Measurements from ENCODE around the gene RUFY4. TPM values are rescaled to one million over a fixed set of nuclear protein-coding genes. Genes with fewer than 3 reads are reported as not detected.

The RUFY4 gene
- total RNA-seq, 1 experiment from 2014 or later, result 1.3 TPM

DNA sequence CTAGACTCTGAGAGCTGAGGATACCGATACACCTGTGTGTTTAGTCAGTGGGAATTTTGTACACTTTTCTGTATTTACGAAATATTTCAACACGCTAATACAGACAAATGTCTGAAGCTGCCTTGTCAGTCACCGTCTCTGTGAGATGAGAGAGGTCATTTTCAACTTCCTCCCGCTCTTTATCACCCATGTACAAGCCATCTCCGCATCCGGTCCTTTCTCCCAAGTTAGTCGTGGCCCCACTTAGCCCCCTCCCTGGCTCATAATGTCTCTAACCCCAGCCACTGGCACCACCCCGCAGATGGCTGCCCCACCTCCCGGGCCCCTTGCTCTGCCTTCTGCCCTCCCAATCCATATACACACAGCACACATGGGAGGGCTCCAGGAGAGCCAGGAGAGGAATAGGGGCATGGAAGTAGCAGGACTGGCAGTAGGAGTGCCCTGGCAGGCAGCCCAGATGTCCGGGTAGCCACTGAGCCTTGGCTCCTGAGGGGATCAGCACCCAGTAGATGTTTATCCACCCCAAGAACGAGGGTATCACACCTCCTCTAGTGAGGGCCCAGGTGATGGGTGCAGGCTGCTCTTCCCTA lies 2.0 kb upstream of the RUFY4 start:
- intact Hi-C loops (cut with micrococcal nuclease; ENCODE audit: unreplicated experiment), result no loop called here
- BruUV-seq (replicated peaks), result no TSS peak
- Histone ChIP-seq H3K27ac (ENCODE audit: low read depth, low read length, poor library complexity, severe bottlenecking) (no peak overlapping the region), H3K4me1 (ENCODE audit: insufficient read depth, low read length, poor library complexity, severe bottlenecking) (no peaks in the 10 kb centered on the region), H3K36me3 (ENCODE audit: insufficient read depth, low read length, poor library complexity, severe bottlenecking) (no peaks in the 10 kb centered on the region), H3K27me3 (replicated peaks; ENCODE audit: insufficient read depth, low read depth, low read length, poor library complexity) (no peaks in the 10 kb centered on the region), H3K4me3 (ENCODE audit: low read depth, low read length, poor library complexity, severe bottlenecking) (no peak overlapping the region), H3K9me3 (ENCODE audit: low read depth, low read length, poor library complexity, severe bottlenecking) (no peaks in the 10 kb centered on the region)
- TF ChIP-seq, protein P1, sequence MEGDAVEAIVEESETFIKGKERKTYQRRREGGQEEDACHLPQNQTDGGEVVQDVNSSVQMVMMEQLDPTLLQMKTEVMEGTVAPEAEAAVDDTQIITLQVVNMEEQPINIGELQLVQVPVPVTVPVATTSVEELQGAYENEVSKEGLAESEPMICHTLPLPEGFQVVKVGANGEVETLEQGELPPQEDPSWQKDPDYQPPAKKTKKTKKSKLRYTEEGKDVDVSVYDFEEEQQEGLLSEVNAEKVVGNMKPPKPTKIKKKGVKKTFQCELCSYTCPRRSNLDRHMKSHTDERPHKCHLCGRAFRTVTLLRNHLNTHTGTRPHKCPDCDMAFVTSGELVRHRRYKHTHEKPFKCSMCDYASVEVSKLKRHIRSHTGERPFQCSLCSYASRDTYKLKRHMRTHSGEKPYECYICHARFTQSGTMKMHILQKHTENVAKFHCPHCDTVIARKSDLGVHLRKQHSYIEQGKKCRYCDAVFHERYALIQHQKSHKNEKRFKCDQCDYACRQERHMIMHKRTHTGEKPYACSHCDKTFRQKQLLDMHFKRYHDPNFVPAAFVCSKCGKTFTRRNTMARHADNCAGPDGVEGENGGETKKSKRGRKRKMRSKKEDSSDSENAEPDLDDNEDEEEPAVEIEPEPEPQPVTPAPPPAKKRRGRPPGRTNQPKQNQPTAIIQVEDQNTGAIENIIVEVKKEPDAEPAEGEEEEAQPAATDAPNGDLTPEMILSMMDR (conservative IDR thresholded peaks at IDR 0.05; ENCODE audit: low read depth, low read length), result no peak
- TF ChIP-seq EZH2 (IDR thresholded peaks at IDR 0.05; ENCODE audit: borderline replicate concordance, low read depth, low read length, poor library complexity, severe bottlenecking), result no peak
- ChIA-PET CTCF (interaction anchor here (0.6 kb wide), 1 partner anchor 1348 kb away, joined by 10 read pairs; no protein-coding TSS in a partner anchor), POLR2A (ENCODE audit: low non-redundant PET) (no interaction called here)
- DNase-seq (ENCODE audit: low spot score), result no peak

DNA sequence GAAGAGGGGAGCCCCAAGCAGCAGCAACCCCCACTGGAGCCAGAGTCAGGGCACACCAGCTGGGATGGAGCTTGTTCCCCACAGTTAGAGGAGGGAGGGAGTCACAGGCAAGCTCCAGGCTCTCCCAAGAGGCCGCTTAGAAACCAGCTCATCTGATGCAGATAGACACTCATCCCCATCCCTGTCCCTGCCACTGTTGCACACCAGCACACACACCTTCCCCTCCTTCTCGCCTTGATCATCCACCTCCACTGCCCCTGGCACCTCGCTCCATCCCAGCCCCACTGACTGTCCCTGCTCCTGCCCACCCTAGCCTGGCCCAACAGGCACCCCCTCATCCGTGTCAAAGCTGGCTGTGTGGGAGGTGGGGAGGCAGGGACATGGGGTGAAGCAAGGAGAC lies 1.5 kb upstream of the RUFY4 start:
- Histone ChIP-seq H3K4me1 (ENCODE audit: insufficient read depth, low read length, poor library complexity, severe bottlenecking) (no peaks in the 10 kb centered on the region), H3K4me3 (ENCODE audit: low read depth, low read length, poor library complexity, severe bottlenecking) (no peak overlapping the region), H3K36me3 (ENCODE audit: insufficient read depth, low read length, poor library complexity, severe bottlenecking) (no peaks in the 10 kb centered on the region), H3K9me3 (ENCODE audit: low read depth, low read length, poor library complexity, severe bottlenecking) (no peaks in the 10 kb centered on the region), H3K27me3 (replicated peaks; ENCODE audit: insufficient read depth, low read depth, low read length, poor library complexity) (no peaks in the 10 kb centered on the region), H3K27ac (ENCODE audit: low read depth, low read length, poor library complexity, severe bottlenecking) (no peak overlapping the region)
- no peak for DNase-seq (ENCODE audit: low spot score)
- intact Hi-C loops (cut with micrococcal nuclease; ENCODE audit: unreplicated experiment), result no loop called here
- POLR2A ChIA-PET (ENCODE audit: low non-redundant PET), result no interaction called here
- CTCF ChIA-PET, result interaction anchor here (0.6 kb wide), 1 partner anchor 1349 kb away, joined by 10 read pairs; no protein-coding TSS in a partner anchor
- no peak for TF ChIP-seq EZH2 (IDR thresholded peaks at IDR 0.05; ENCODE audit: borderline replicate concordance, low read depth, low read length, poor library complexity, severe bottlenecking)
- TF ChIP-seq, protein P1 (conservative IDR thresholded peaks at IDR 0.05; ENCODE audit: low read depth, low read length), result no peak
- no TSS peak for BruUV-seq (replicated peaks)

DNA sequence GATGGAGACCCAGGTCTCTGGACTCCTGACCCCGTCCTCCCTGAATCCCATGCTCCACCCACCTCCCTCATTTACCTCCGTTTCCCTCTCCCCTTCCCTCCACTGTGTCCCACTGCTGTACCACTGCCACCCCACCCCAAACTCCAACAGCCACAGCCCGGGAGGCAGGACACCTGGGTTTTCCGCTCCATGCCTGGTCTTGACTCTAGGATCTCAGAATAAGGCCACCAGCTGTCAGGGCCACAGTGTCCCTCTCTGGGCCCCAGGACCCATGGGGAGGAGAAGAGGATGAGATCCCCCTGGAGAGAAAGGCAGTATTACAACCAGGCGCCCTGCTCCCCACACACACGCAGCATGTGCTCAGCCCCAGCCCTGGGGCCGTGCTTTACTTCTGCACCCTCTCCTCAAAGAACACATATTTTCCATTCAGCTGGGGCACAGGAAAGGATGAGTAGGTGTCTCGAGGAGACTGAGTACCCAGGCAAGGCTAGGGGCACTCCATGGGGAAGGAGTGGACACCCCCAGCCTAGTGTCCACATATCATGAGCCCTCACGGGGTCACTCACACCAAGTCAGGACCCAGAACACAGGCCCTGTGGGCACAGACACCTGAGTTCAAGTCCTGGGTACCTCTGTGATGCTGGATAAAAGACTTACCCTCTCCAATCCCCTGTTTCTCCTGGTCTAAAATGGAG lies 700 bp downstream of the RUFY4 start:
- intact Hi-C loops (cut with micrococcal nuclease; ENCODE audit: unreplicated experiment), result loop anchor here (1.0 kb wide), 1 partner anchor 284 kb away; no protein-coding TSS in a partner anchor
- Histone ChIP-seq H3K27me3 (replicated peaks; ENCODE audit: insufficient read depth, low read depth, low read length, poor library complexity) (no peaks in the 10 kb centered on the region), H3K4me3 (ENCODE audit: low read depth, low read length, poor library complexity, severe bottlenecking) (no peak overlapping the region), H3K4me1 (ENCODE audit: insufficient read depth, low read length, poor library complexity, severe bottlenecking) (no peaks in the 10 kb centered on the region), H3K36me3 (ENCODE audit: insufficient read depth, low read length, poor library complexity, severe bottlenecking) (no peaks in the 10 kb centered on the region), H3K9me3 (ENCODE audit: low read depth, low read length, poor library complexity, severe bottlenecking) (no peaks in the 10 kb centered on the region), H3K27ac (ENCODE audit: low read depth, low read length, poor library complexity, severe bottlenecking) (no peak overlapping the region)
- POLR2A ChIA-PET (ENCODE audit: low non-redundant PET), result no interaction called here
- TF ChIP-seq EZH2 (IDR thresholded peaks at IDR 0.05; ENCODE audit: borderline replicate concordance, low read depth, low read length, poor library complexity, severe bottlenecking), result no peak
- TF ChIP-seq, protein P1 (conservative IDR thresholded peaks at IDR 0.05; ENCODE audit: low read depth, low read length), result no peak
- DNase-seq (ENCODE audit: low spot score), result no peak
- CTCF ChIA-PET, result interaction anchor here (1.2 kb wide), 1 partner anchor 278 kb away, joined by 4 read pairs; no protein-coding TSS in a partner anchor
- BruUV-seq (replicated peaks), result no TSS peak
